ENCODE results near the gene C4BPB.
A peak's percentile ranks its signal among the peaks of the same experiment; 100 is the strongest.

Gene C4BPB

DNA sequence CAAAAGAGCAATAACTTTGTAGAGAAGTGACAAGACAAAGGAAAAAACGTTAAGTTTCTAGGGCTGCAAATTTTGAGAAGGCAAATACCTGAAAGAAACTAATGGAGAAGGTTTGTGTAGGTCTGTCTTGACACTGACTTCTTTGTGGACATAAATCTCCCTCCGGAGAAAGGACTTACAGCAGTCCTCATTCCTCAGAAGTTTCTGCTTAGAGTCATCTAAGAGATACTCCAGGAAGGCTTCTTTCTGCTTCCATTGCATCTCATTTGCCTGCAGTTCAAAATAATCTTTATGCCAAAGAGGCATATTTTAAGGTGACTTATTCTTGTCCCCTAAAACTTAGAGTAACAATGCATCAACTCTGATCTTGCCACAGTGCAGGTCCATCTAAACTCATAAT lies 4.4 kb upstream of the C4BPB start:
- no peak for DNase-seq (ENCODE audit: low read depth)
- TF ChIP-seq, protein P1, sequence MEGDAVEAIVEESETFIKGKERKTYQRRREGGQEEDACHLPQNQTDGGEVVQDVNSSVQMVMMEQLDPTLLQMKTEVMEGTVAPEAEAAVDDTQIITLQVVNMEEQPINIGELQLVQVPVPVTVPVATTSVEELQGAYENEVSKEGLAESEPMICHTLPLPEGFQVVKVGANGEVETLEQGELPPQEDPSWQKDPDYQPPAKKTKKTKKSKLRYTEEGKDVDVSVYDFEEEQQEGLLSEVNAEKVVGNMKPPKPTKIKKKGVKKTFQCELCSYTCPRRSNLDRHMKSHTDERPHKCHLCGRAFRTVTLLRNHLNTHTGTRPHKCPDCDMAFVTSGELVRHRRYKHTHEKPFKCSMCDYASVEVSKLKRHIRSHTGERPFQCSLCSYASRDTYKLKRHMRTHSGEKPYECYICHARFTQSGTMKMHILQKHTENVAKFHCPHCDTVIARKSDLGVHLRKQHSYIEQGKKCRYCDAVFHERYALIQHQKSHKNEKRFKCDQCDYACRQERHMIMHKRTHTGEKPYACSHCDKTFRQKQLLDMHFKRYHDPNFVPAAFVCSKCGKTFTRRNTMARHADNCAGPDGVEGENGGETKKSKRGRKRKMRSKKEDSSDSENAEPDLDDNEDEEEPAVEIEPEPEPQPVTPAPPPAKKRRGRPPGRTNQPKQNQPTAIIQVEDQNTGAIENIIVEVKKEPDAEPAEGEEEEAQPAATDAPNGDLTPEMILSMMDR (IDR thresholded peaks at IDR 0.05; ENCODE audit: low read depth, low read length, missing control alignments), result no peak
- no peak overlapping the region for H3K4me3 ChIP-seq (ENCODE audit: low read depth, low read length)

DNA sequence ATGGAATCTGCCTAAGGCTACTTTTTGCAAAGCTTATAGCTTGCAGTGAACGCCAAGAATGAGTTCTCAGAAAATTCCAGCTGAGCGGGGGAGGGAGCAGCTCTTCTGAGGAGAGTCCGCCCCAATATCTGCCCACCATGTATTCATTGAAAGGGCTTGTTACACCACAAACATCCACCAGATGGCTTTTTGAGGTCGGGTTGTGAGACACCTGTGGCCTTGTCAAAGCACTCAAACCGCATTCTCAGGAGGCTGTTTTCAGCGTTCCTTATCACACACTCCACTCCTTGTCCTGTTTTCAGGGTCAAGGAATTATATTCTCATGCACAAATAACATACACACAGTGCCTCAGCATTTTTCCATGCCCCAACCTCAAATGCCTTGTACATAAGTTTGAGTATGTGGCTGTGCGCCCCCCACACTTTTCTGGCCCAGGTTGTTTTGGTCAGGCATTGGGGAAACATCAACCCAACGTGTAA lies 3.9 kb upstream of the C4BPB start:
- H3K4me3 ChIP-seq (ENCODE audit: low read depth, low read length), result no peak overlapping the region
- TF ChIP-seq, protein P1 (IDR thresholded peaks at IDR 0.05; ENCODE audit: low read depth, low read length, missing control alignments), result peak; percentile 65
- DNase-seq (ENCODE audit: low read depth), result peak; percentile 53

DNA sequence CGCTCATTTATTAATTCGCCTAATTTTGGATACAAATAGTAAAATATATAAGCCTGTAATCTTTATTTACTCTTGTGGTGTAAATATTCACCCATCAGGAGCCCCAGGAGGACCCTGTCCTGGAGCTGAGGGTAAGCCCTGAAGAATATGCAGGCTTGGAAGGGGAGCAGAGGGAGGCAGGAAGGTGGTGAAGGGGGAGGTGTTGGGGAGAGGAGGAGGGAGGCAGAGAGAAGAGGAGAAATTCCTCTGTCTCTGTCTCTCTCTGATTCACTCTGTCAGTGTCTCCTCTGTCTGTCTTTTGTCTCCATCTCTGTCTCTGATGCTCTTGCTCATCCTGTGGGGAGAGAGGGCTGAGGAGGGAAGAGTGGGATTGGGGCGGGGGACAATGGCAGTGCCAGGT lies 2.8 kb upstream of the C4BPB start:
- TF ChIP-seq, protein P1 (IDR thresholded peaks at IDR 0.05; ENCODE audit: low read depth, low read length, missing control alignments), result no peak
- H3K4me3 ChIP-seq (ENCODE audit: low read depth, low read length), result no peak overlapping the region
- DNase-seq (ENCODE audit: low read depth), result no peak

DNA sequence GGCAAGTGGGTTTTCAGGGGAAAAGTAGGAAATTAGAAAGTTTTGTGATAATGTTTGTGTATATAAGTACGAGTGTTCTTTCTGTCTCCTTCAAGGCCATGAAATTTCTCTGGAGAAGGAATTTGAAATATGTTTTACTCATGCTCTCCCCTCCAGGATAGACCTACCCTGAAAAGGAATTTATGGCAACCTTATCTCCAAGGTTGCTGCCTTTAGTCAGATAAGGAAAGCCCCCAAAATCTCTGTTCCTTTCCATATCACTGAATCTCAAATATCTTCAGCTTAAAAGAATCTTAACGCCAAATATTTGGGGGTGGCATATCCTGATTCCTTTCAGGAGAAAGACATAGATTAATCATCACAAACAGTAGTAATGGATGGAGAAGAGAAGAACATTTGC lies 499 bp upstream of the C4BPB start:
- no peak for DNase-seq (ENCODE audit: low read depth)
- TF ChIP-seq, protein P1 (IDR thresholded peaks at IDR 0.05; ENCODE audit: low read depth, low read length, missing control alignments), result no peak
- no peak overlapping the region for H3K4me3 ChIP-seq (ENCODE audit: low read depth, low read length)

DNA sequence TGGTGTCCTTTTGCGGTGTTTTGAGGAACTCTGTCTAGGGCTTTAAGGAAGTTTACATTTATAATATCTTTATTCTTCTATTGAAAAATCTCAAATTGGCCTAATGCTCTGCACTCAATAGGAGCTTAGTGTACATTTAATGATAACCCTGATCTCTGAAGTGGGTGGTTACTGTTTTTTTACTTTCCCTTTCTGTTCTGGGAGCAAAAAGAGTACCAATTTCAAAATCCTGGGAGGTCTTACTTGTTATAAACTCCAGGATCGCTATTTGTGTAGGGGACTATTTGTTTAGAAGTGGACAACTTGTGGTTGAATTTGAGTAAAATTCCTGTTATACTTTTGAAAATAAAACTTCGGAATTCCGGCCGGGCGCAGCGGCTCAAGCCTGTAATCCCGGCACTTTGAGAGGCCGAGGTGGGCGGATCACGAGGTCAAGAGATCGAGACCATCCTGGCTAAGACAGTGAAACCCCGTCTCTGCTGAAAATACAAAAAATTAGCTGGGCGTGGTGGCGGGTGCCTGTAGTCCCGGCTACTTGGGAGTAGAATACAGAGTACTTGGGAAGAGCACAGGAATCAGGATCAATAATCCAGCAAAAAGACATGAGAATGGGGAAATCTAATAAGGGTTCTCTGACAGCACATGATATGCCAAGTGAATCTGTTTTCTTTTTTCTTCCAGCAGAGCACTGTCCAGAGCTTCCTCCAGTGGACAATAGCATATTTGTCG lies 1.1 kb downstream of the C4BPB start:
- no peak for DNase-seq (ENCODE audit: low read depth)
- H3K4me3 ChIP-seq (ENCODE audit: low read depth, low read length), result no peak overlapping the region
- TF ChIP-seq, protein P1 (IDR thresholded peaks at IDR 0.05; ENCODE audit: low read depth, low read length, missing control alignments), result no peak

GRCh38 chr1:207091200-207091908 lies 2.7 kb downstream of the C4BPB start:
- TF ChIP-seq, protein P1 (IDR thresholded peaks at IDR 0.05; ENCODE audit: low read depth, low read length, missing control alignments), result no peak
- DNase-seq (ENCODE audit: low read depth), result no peak

More at GRCh38 chr1:207091200-207091908, 2.7 kb downstream of the C4BPB start:
- no peak overlapping the region for H3K4me3 ChIP-seq (ENCODE audit: low read depth, low read length)
